Measurements from ENCODE around the gene AFM.

The AFM gene

DNA sequence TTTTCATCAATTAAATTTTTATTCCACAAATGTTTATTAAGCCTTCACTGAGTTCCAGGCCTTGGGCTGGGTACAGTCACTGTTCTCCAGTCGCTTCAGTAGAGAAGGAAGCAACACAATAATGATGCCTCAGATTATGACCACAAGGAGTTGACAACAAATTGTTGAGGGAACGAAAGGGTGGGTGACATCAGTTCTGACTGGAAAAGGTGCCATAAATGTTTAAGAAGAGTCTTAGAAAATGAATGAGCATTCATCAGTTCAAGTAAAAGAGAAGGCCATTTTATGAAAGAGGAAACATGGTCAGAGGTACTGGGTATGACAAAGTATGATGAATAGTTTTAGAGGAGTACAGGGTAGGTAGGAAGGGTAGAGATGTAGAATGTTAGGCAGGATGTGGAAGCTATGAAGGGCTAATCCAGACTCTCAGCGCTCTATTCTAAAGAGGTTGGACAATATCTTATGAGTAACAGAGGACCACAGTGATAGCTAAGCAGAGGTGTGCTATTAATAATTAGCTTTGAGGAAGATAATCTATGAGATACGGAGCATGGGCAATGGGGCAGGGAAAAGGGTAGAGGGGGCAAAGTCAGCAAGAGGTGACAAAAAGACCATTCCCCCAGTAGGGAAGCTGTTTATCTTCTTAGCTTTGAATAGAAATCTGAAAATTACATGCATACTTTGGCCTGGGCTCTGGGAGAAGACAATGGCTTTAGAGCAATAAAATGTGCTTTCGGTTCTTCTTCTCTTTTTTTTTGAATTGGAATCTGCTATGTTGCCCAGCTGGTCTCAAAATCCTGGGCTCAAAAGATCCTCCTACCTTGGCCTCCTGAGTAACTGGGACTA lies 25.1 kb upstream of the AFM start:
- no peak for TF ChIP-seq CTCF (IDR thresholded peaks at IDR 0.05; ENCODE audit: insufficient read depth, missing control alignments)
- DNase-seq (ENCODE audit: insufficient read length, low spot score) (no peak), FAIRE-seq (no peak)

DNA sequence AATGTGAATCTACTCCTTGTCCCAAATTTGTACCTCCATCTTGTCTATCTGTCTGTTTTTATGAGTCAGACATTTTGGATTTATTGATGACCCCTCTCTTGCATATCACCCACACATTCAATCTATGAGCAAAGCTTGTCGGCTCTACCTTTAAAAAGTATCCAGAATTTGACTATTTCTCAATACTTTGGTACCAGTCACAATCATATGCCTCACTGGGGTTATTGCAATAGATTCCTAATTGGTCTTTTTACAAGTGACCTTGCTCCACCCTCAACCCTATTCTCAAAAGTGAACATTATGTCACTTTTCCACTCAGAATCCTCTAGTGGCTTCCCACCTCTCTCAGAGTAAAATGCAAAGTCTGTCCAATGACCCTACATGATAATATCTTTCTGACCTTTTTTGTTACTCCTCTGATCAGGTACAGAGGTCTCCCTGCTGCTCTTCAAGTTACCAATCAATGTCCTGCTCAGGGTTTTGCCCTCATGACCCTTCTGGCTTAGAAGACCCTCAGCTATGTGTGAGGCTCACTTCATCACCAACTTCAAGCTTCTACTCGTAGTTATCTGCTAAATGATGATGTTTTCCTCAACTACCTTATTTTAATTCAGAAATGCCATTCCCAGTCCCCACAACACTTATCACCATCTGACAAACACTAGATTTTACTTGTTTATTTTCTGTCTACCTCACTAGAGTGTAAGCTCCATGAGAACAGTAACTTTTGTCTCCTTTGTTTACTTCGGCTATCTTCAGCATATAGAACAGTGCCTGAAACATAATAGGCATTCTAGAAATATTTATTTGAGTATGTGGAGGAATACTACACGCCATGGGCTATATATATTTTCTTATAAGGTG lies 23.1 kb upstream of the AFM start:
- DNase-seq (ENCODE audit: insufficient read length, low spot score): no peak
- FAIRE-seq: no peak

DNA sequence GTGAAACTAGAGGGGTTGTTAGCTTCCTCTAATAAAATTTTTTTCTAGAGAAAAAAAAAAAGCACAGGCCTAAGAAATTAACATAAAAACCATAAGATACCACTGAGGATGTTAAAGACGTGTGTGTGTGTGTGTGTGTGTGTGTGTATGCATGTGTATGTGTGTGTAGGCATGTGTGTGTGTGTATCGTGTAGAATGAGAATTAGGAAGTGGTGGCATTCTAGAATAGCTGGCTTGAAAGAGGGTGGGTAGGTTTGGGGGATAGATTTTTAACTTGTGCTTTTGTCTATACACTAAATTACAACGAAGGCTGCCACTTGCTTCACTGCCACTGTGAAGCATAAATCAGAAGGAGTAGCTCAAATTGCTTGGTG lies 22.5 kb upstream of the AFM start:
- FAIRE-seq (no peak), DNase-seq (ENCODE audit: insufficient read length, low spot score) (no peak)
- no peak for TF ChIP-seq CTCF (IDR thresholded peaks at IDR 0.05; ENCODE audit: insufficient read depth, missing control alignments)

More for the DNA sequence above, 23.1 kb upstream of the AFM start:
- no peak for TF ChIP-seq CTCF (IDR thresholded peaks at IDR 0.05; ENCODE audit: insufficient read depth, missing control alignments)

DNA sequence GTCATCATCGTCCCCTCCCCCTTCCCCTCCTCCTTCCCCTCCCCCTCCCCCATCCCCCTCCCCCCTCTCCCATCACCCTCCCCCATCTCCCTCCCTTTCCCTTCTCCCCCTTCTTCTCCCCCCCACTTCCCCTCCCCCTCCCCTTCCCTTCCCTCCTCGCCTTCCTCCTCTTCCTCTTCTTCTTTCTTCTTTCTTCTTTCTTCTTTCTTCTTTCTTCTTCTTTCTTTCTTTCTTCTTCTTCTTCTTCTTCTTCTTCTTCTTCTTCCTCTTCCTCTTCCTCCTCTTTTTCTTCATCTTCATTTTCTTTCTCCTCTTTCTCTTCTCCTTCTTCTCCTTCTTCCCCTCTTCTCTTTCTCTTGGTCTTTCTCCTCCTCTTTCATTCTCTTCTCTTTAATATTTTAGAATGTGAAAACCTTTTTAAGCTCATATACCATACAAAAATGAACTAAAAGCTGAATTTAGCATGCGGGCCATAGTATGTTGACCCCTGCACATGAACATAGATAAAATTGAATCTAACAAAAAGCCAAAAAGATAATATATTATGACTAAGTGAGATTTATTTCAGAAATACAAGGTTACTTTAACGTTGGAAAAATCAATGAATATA lies 20.5 kb upstream of the AFM start:
- FAIRE-seq (no peak), DNase-seq (ENCODE audit: insufficient read length, low spot score) (no peak)
- no peak for TF ChIP-seq CTCF (IDR thresholded peaks at IDR 0.05; ENCODE audit: insufficient read depth, missing control alignments)

DNA sequence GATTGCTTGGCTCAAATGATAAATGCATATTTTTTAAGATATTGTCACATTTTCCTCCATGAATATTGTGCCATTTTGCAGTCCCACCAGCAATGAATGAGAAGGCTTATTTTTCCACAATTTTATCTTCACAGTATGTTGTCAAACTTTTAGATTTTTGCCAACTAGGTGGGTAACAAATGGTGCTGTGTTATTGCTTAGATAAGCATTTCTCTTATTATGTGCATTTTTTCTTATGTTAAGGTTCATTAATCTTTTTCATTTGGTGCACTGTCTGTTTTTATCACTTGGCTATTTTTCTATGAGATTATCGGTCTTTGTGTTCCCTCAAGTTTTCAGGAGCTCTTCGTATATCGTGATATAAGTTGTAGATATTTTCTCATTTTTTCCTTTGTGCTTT lies 13.4 kb upstream of the AFM start:
- DNase-seq (ENCODE audit: insufficient read length, low spot score) (no peak), FAIRE-seq (no peak)
- no peak for TF ChIP-seq CTCF (IDR thresholded peaks at IDR 0.05; ENCODE audit: insufficient read depth, missing control alignments)

GRCh38 chr4:73470728-73471127 lies 10.8 kb upstream of the AFM start:
- no peak for FAIRE-seq
- no peak for DNase-seq (ENCODE audit: insufficient read length, low spot score)
- no peak for TF ChIP-seq CTCF (IDR thresholded peaks at IDR 0.05; ENCODE audit: insufficient read depth, missing control alignments)
